HepG2 (cell line): ENCODE data around the gene ZFAND4. TPM values are rescaled to one million over a fixed set of nuclear protein-coding genes. Genes with fewer than 3 reads are reported as not detected.

Experiments
- ARNTL ChIP-seq: sonication (generic); formaldehyde crosslinking; IDR thresholded peaks from 2 replicates; pipeline ENCODE4 v1.4.0; 2020; ENCODE audit warnings: mild to moderate bottlenecking, missing genetic modification reagents
- CHD4 ChIP-seq: fragments of 200-600 bp; sonication (generic); IDR thresholded peaks from 2 replicates; pipeline ENCODE4 v1.7.0; 2017; ENCODE audit warnings: mild to moderate bottlenecking, low read length, borderline replicate concordance
- HDAC2 ChIP-seq: sonication (generic); formaldehyde crosslinking; IDR thresholded peaks from 2 replicates; pipeline ENCODE4 v1.4.0; 2020; ENCODE audit warnings: missing genetic modification reagents
- KDM5B ChIP-seq: sonication (generic); formaldehyde crosslinking; IDR thresholded peaks from 2 replicates; pipeline ENCODE4 v1.4.0; 2020; ENCODE audit warnings: missing genetic modification reagents, mild to moderate bottlenecking, borderline replicate concordance
- KIAA2018 ChIP-seq: sonication (generic); formaldehyde crosslinking; IDR thresholded peaks from 2 replicates; pipeline ENCODE4 v1.5.0; 2020; ENCODE audit warnings: mild to moderate bottlenecking, missing genetic modification reagents, borderline replicate concordance
- NBN ChIP-seq: fragments of 450-650 bp; conservative IDR thresholded peaks from 2 replicates; pipeline ENCODE4 v1.6.1; 2017
- PBX3 ChIP-seq: sonication (generic); formaldehyde crosslinking; IDR thresholded peaks from 2 replicates; pipeline ENCODE4 v1.8.1; 2023; ENCODE audit warnings: missing genetic modification reagents, inconsistent platforms, borderline replicate concordance
- SUZ12 ChIP-seq: fragments of 150-350 bp; IDR thresholded peaks from 2 replicates; pipeline ENCODE4 v1.6.1; 2014; ENCODE audit warnings: low read depth, low read length
- THRA ChIP-seq: sonication (generic); formaldehyde crosslinking; IDR thresholded peaks from 2 replicates; pipeline ENCODE4 v1.4.0; 2020; ENCODE audit warnings: missing genetic modification reagents, borderline replicate concordance
- ZNF496 ChIP-seq: sonication (generic); formaldehyde crosslinking; IDR thresholded peaks from 2 replicates; pipeline ENCODE4 v1.8.1; 2023; ENCODE audit warnings: mild to moderate bottlenecking, moderate library complexity, missing genetic modification reagents; ENCODE audit not compliant: insufficient replicate concordance
- ZNF720 ChIP-seq: sonication (generic); formaldehyde crosslinking; IDR thresholded peaks from 2 replicates; pipeline ENCODE4 v1.4.0; 2020; ENCODE audit warnings: missing genetic modification reagents
- ZNF776 ChIP-seq: sonication (generic); formaldehyde crosslinking; IDR thresholded peaks from 2 replicates; pipeline ENCODE4 v1.4.0; 2020; ENCODE audit warnings: mild to moderate bottlenecking, missing genetic modification reagents
- ZXDC ChIP-seq: sonication (generic); formaldehyde crosslinking; IDR thresholded peaks from 2 replicates; pipeline ENCODE4 v1.5.0; 2020; ENCODE audit warnings: mild to moderate bottlenecking, missing genetic modification reagents
- polyA plus RNA-seq, 8 experiments: library from polyadenylated mRNA; depleted of rRNA in 3 of 8; stranded (reverse) in 7 of 8; unstranded in 1 of 8; fragments of >200 nt; fragmentation: Illumina TruSeq in 4 of 8; extraction: Trizol in 4 of 8; gene quantifications; 2 replicates each; pipeline versions ENCODE4 v1.2.1 to v1.2.3, GENCODE V29; 2011 to 2016; ENCODE audit warnings: low read depth in 4 of 8, missing spikeins in 1 of 8, mixed read lengths in 1 of 8; ENCODE audit not compliant: insufficient read depth in 1 of 8
- total RNA-seq, 5 experiments: library from RNA; depleted of rRNA; stranded (reverse); fragments of >200 nt; fragmentation: Illumina TruSeq; extraction: Trizol; gene quantifications; 2 replicates each; pipeline ENCODE4 v1.2.3, GENCODE V29; 2016; ENCODE audit warnings: low read depth in 1 of 5

ZFAND4 gene
- total and polyA plus RNA-seq, 2 of the 13 experiments (the other 11 are each of a cell fraction or from before 2014, with no cell fraction given), result 2.9 to 9.2 TPM

- no peak for TF ChIP-seq KIAA2018 (CRISPR knock-in tag)
- TF ChIP-seq ZNF496 (CRISPR knock-in tag), result no peak
- peak; percentile 89 for TF ChIP-seq KDM5B (CRISPR knock-in tag)
- peak; percentile 78 for TF ChIP-seq THRA (CRISPR knock-in tag)
- TF ChIP-seq PBX3 (CRISPR knock-in tag), result no peak
- TF ChIP-seq SUZ12, result no peak
- TF ChIP-seq ARNTL (CRISPR knock-in tag), result peak; percentile 98
- TF ChIP-seq ZXDC (CRISPR knock-in tag), result no peak; the same call in 1 of the 2 replicates
- peak; percentile 95 for TF ChIP-seq HDAC2
- peak; percentile 91 for TF ChIP-seq ZNF776 (CRISPR knock-in tag)
- no peak for TF ChIP-seq CHD4
- no peak for TF ChIP-seq NBN
- no peak; the same call in 1 of the 2 replicates for TF ChIP-seq ZNF720 (CRISPR knock-in tag)
Observed at GRCh38 chr10:45594276-45595157, 78.1 kb downstream of the ZFAND4 start (continued).
